ENCODE measurements around the gene ALPP.
"Not testable (repeated sequence)": the region's sequence is repeated elsewhere in the genome, so short reads cannot be mapped to it uniquely, and the experiment has no call there.

Gene ALPP

GRCh38 chr2:232341061-232341738 is 37.4 kb upstream of the ALPP start:
- DNase-seq: no peak

GRCh38 chr2:232341739-232342126 is 36.8 kb upstream of the ALPP start:
- no peak for DNase-seq

- no peak for DNase-seq
These were observed 35.7 kb upstream of the ALPP start for GRCh38 chr2:232342635-232343565.

GRCh38 chr2:232343821-232344220 is 34.7 kb upstream of the ALPP start:
- no peak for DNase-seq

GRCh38 chr2:232345251-232345650 is 33.3 kb upstream of the ALPP start:
- no peak for DNase-seq

- no peak for DNase-seq
These were observed 31.2 kb upstream of the ALPP start for GRCh38 chr2:232347369-232347768.

- DNase-seq: no peak
These were observed 29.6 kb upstream of the ALPP start for GRCh38 chr2:232348936-232349335.

- DNase-seq: no peak
These were observed 29.0 kb upstream of the ALPP start for GRCh38 chr2:232349546-232349945.

- no peak for DNase-seq
These were observed 28.5 kb upstream of the ALPP start for GRCh38 chr2:232349946-232350635.

GRCh38 chr2:232350804-232351685 is 27.5 kb upstream of the ALPP start:
- no peak for DNase-seq

GRCh38 chr2:232351686-232352510 is 26.7 kb upstream of the ALPP start:
- DNase-seq: no peak

- no peak for DNase-seq
These were observed 25.9 kb upstream of the ALPP start for GRCh38 chr2:232352511-232353091.

- no peak for DNase-seq
These were observed 25.5 kb upstream of the ALPP start for GRCh38 chr2:232353096-232353495.

GRCh38 chr2:232353660-232354059 is 24.9 kb upstream of the ALPP start:
- DNase-seq: no peak

- no peak for DNase-seq
These were observed 24.5 kb upstream of the ALPP start for GRCh38 chr2:232354069-232354468.

- DNase-seq: no peak
These were observed 16.9 kb upstream of the ALPP start for GRCh38 chr2:232361646-232362045.

- DNase-seq: no peak
These were observed 16.2 kb upstream of the ALPP start for GRCh38 chr2:232362174-232362900.

GRCh38 chr2:232363064-232363783 is 15.3 kb upstream of the ALPP start:
- not testable (repeated sequence) for DNase-seq

- DNase-seq: no peak
These were observed 14.6 kb upstream of the ALPP start for GRCh38 chr2:232363784-232364615.

Measured in NCI-H2081 treated with DMSO at 0.1 percent for 48 hours (cell line).